ENCODE measurements around the gene ABHD3. TPM values are rescaled to one million over a fixed set of nuclear protein-coding genes. Genes with fewer than 3 reads are reported as not detected.
A peak's percentile ranks its signal among the peaks of the same experiment; 100 is the strongest.
"Not testable (repeated sequence)": the region's sequence is repeated elsewhere in the genome, so short reads cannot be mapped to it uniquely, and the experiment has no call there.

Gene ABHD3
- total RNA-seq, 2 experiments from 2014 or later, result 47.9 to 62.6 TPM

GRCh38 chr18:21611401-21612124 lies 93.0 kb downstream of the ABHD3 start:
- ATAC-seq, result not testable (repeated sequence)

GRCh38 chr18:21605213-21605612 lies 99.4 kb downstream of the ABHD3 start:
- Mint-ChIP-seq H3K4me3 (peak overlapping the region; percentile 17), H3K4me1 (peaks cover 17% of the 10 kb centered on the region), H3K27ac (peak overlapping the region; percentile 44), H3K27me3 (no peaks in the 10 kb centered on the region), H3K9me3 (ENCODE audit: low read depth) (no peaks in the 10 kb centered on the region), H3K36me3 (no peaks in the 10 kb centered on the region)
- CTCF ChIA-PET, result interaction anchor here (1.5 kb wide), 1 partner anchor 99 kb away, joined by 3 read pairs; the partner anchor contains the start of gene ABHD3
- ATAC-seq, result no peak
- DNase-seq, result no peak

More at GRCh38 chr18:21611401-21612124, 93.0 kb downstream of the ABHD3 start:
- peaks cover 21% of the 10 kb centered on the region for H3K36me3 Mint-ChIP-seq
- H3K27me3 Mint-ChIP-seq; H3K9me3 Mint-ChIP-seq (ENCODE audit: low read depth); DNase-seq: not testable (repeated sequence)
- H3K4me1 Mint-ChIP-seq, result peaks cover 27% of the 10 kb centered on the region
- CTCF ChIA-PET, result interaction anchor here (0.6 to 6.2 kb wide), 15 partner anchors 11 to 330 kb away, joined by 3 to 113 read pairs (median 4); partner anchors contain the start of gene ESCO1
- H3K27ac Mint-ChIP-seq, result peak overlapping the region; percentile 98
- peak overlapping the region; percentile 88 for H3K4me3 Mint-ChIP-seq

DNA sequence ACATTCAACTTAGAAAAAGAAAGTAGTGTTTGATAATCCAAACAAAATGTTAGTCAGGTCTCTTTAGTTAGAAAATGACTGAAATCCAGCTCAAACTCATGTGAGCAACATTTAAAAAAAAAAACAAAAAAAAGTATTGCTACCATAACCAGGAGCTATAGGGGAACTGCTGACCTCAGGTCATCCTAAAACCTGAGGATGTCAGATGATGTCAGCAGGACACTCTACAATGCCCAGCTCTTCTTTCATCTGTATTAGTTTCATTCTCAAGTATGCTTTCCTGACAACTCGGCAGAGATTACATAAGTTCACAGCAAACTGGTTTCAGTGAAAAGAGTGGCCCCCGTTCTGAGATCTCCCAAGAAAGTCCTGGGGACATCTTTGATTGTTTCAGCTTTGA lies 99.9 kb downstream of the ABHD3 start:
- DNase-seq (no peak), ATAC-seq (no peak)
- Mint-ChIP-seq H3K36me3 (no peaks in the 10 kb centered on the region), H3K9me3 (ENCODE audit: low read depth) (no peaks in the 10 kb centered on the region), H3K27me3 (no peaks in the 10 kb centered on the region), H3K4me3 (peak overlapping the region; percentile 17), H3K4me1 (peaks cover 17% of the 10 kb centered on the region), H3K27ac (peak overlapping the region; percentile 44)
- CTCF ChIA-PET, result interaction anchor here (1.5 kb wide), 1 partner anchor 100 kb away, joined by 3 read pairs; the partner anchor contains the start of gene ABHD3

- H3K27ac Mint-ChIP-seq, result no peak overlapping the region
- H3K36me3 Mint-ChIP-seq, result no peaks in the 10 kb centered on the region
- CTCF ChIA-PET, result interaction anchor here (4.2 kb wide), 1 partner anchor 9 kb away, joined by 113 read pairs; the partner anchor contains the start of gene SNRPD1
- DNase-seq (no peak), ATAC-seq (no peak)
- H3K4me3 Mint-ChIP-seq, result no peak overlapping the region
- H3K27me3 Mint-ChIP-seq, result no peaks in the 10 kb centered on the region
- no peaks in the 10 kb centered on the region for H3K9me3 Mint-ChIP-seq (ENCODE audit: low read depth)
- H3K4me1 Mint-ChIP-seq, result peaks cover 33% of the 10 kb centered on the region
Observed at GRCh38 chr18:21602299-21602587, 102.3 kb downstream of the ABHD3 start.

Small RNAs within 50 kb of the gene (microRNA-seq; reads per million reads assigned to microRNA genes)
- gene MIR320C1, result not detected

Other genes with a start within 250 kb of the ABHD3 start
- gene ESCO1, start 104.1 kb downstream of the ABHD3 start, total RNA-seq, result 10 to 100 TPM; 19.2 to 21.1 TPM
- 100 to 1,000 TPM; 110 to 114 TPM for gene SNRPD1, start 92.5 kb downstream of the ABHD3 start, total RNA-seq
- gene MIB1, start 36.0 kb upstream of the ABHD3 start, total RNA-seq, result 10 to 100 TPM; 40.5 to 54.8 TPM